Measurements from ENCODE around the gene NAA16.
A peak's percentile ranks its signal among the peaks of the same experiment; 100 is the strongest.

Gene NAA16

GRCh38 chr13:41383386-41383785, 72.3 kb downstream of the NAA16 start:
- no peak for TF ChIP-seq CTCF (conservative IDR thresholded peaks at IDR 0.05; ENCODE audit: low read length)
- peak; percentile 8 for DNase-seq (ENCODE audit: low read depth)
- H3K4me3 ChIP-seq (ENCODE audit: low read length): no peak overlapping the region

GRCh38 chr13:41384749-41385503, 73.9 kb downstream of the NAA16 start:
- no peak overlapping the region for H3K4me3 ChIP-seq (ENCODE audit: low read length)
- TF ChIP-seq CTCF (conservative IDR thresholded peaks at IDR 0.05; ENCODE audit: low read length): peak; percentile 63
- DNase-seq (ENCODE audit: low read depth): peak; percentile 26

GRCh38 chr13:41386211-41386610, 75.1 kb downstream of the NAA16 start:
- no peak for TF ChIP-seq CTCF (conservative IDR thresholded peaks at IDR 0.05; ENCODE audit: low read length)
- no peak overlapping the region for H3K4me3 ChIP-seq (ENCODE audit: low read length)
- no peak for DNase-seq (ENCODE audit: low read depth)

- DNase-seq (ENCODE audit: low read depth): no peak
- H3K4me3 ChIP-seq (ENCODE audit: low read length): no peak overlapping the region
- TF ChIP-seq CTCF (conservative IDR thresholded peaks at IDR 0.05; ENCODE audit: low read length): no peak
These were observed 76.5 kb downstream of the NAA16 start for GRCh38 chr13:41387576-41387975.

GRCh38 chr13:41388143-41388881, 77.2 kb downstream of the NAA16 start:
- H3K4me3 ChIP-seq (ENCODE audit: low read length): no peak overlapping the region
- DNase-seq (ENCODE audit: low read depth): no peak
- TF ChIP-seq CTCF (conservative IDR thresholded peaks at IDR 0.05; ENCODE audit: low read length): no peak

- DNase-seq (ENCODE audit: low read depth): no peak
- no peak for TF ChIP-seq CTCF (conservative IDR thresholded peaks at IDR 0.05; ENCODE audit: low read length)
- H3K4me3 ChIP-seq (ENCODE audit: low read length): no peak overlapping the region
These were observed 78.5 kb downstream of the NAA16 start for GRCh38 chr13:41389580-41389979.

- no peak for TF ChIP-seq CTCF (conservative IDR thresholded peaks at IDR 0.05; ENCODE audit: low read length)
- no peak for DNase-seq (ENCODE audit: low read depth)
- no peak overlapping the region for H3K4me3 ChIP-seq (ENCODE audit: low read length)
These were observed 83.1 kb downstream of the NAA16 start for GRCh38 chr13:41394166-41394565.

Data from AG10803 (cell line).